Activated naive CD8-positive, alpha-beta T cell treated with anti-CD3 and anti-CD28 coated beads for 36 hours (primary cell): ENCODE results near the gene ARRB2. TPM values are rescaled to one million over a fixed set of nuclear protein-coding genes. Genes with fewer than 3 reads are reported as not detected.

Experiments used
- DNase-seq: peaks from one replicate; pipeline ENCODE4 v3.0.0; 2021
- H3K27ac Mint-ChIP-seq: one replicate; pipeline ENCODE4 v1.8.0; 2022; ENCODE audit warnings: mild to moderate bottlenecking, moderate library complexity, mixed read lengths
- H3K27me3 Mint-ChIP-seq: one replicate; pipeline ENCODE4 v1.8.0; 2022; ENCODE audit warnings: mild to moderate bottlenecking, mixed read lengths
- H3K36me3 Mint-ChIP-seq: one replicate; pipeline ENCODE4 v1.8.0; 2021; ENCODE audit warnings: mild to moderate bottlenecking, mixed read lengths
- H3K4me1 Mint-ChIP-seq: one replicate; pipeline ENCODE4 v1.8.0; 2021; ENCODE audit warnings: mixed read lengths
- H3K4me3 Mint-ChIP-seq: one replicate; pipeline ENCODE4 v1.8.0; 2022; ENCODE audit warnings: mild to moderate bottlenecking, moderate library complexity, mixed read lengths
- H3K9me3 Mint-ChIP-seq: one replicate; pipeline ENCODE4 v1.8.0; 2022; ENCODE audit warnings: mixed read lengths
- total RNA-seq, 2 experiments: library from RNA; stranded (reverse); gene quantifications; one replicate each; pipeline ENCODE4 v1.2.3, GENCODE V29; 2021

Gene ARRB2
- total RNA-seq, 2 experiments from 2014 or later: 161 to 170 TPM

GRCh38 chr17:4747847-4748246 lies 37.4 kb downstream of the ARRB2 start:
- Mint-ChIP-seq H3K27ac (no peak overlapping the region), H3K9me3 (no peaks in the 10 kb centered on the region), H3K4me1 (peaks cover 11% of the 10 kb centered on the region), H3K27me3 (no peaks in the 10 kb centered on the region), H3K36me3 (no peaks in the 10 kb centered on the region), H3K4me3 (peak overlapping the region; percentile 12)
- DNase-seq: no peak

GRCh38 chr17:4748686-4749085 lies 38.3 kb downstream of the ARRB2 start:
- H3K27ac Mint-ChIP-seq: no peak overlapping the region

GRCh38 chr17:4750606-4751005 lies 40.2 kb downstream of the ARRB2 start:
- no peak for DNase-seq
- Mint-ChIP-seq H3K4me1 (peaks cover 11% of the 10 kb centered on the region), H3K27me3 (peaks cover 9% of the 10 kb centered on the region), H3K4me3 (no peak overlapping the region), H3K36me3 (no peaks in the 10 kb centered on the region), H3K9me3 (no peaks in the 10 kb centered on the region), H3K27ac (no peak overlapping the region)

More at GRCh38 chr17:4748686-4749085, 38.3 kb downstream of the ARRB2 start:
- Mint-ChIP-seq H3K4me3 (no peak overlapping the region), H3K9me3 (no peaks in the 10 kb centered on the region), H3K27me3 (no peaks in the 10 kb centered on the region), H3K36me3 (no peaks in the 10 kb centered on the region), H3K4me1 (peaks cover 11% of the 10 kb centered on the region)
- DNase-seq: no peak

DNA sequence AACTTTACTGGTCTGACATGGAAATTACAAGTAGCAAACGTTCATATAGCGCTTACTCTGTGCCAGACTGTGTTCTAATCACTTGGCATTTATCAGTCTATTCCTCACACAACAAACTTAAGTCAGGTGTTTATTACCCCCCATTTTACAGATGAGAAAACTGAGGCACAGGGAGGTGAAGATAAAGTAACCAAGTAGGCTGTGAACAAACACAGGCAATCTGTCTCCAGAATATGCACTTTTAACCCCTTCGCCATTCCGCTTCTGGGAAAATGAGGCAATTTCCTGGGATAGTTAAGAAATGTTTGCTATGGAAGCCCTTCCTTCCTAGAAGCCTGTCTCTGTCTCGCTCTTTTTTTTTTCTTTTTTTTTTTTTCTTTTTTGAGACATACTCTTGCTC lies 41.5 kb downstream of the ARRB2 start:
- Mint-ChIP-seq H3K4me1 (peaks cover 11% of the 10 kb centered on the region), H3K36me3 (no peaks in the 10 kb centered on the region), H3K4me3 (no peak overlapping the region), H3K9me3 (no peaks in the 10 kb centered on the region), H3K27me3 (peaks cover 9% of the 10 kb centered on the region), H3K27ac (no peak overlapping the region)
- no peak for DNase-seq

GRCh38 chr17:4753392-4753791 lies 43.0 kb downstream of the ARRB2 start:
- H3K4me1 Mint-ChIP-seq: peaks cover 5% of the 10 kb centered on the region
- H3K27ac Mint-ChIP-seq: no peak overlapping the region
- H3K36me3 Mint-ChIP-seq: no peaks in the 10 kb centered on the region
- DNase-seq: no peak
- no peak overlapping the region for H3K4me3 Mint-ChIP-seq
- peaks cover 9% of the 10 kb centered on the region for H3K27me3 Mint-ChIP-seq
- H3K9me3 Mint-ChIP-seq: no peaks in the 10 kb centered on the region

DNA sequence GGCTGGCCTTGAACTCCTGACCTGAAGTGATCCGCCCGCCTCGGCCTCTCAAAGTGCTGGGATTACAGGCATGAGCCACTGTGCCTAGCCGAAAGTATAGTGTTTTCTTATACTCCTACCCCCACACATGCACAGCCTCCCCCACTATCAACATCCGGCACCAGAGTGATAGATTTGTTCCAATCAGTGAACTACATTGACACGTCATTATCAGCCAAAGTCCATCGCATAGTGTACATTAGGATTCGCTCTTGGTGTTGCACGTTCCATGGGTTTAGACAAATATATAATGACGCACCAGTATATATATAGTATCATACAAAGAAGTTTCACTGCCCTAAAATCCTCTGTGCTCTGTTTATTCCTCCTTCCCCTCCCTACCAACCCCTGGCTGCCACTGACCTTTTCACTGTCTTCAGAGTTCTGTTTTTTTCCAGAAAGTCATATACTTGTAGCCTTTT lies 49.4 kb downstream of the ARRB2 start:
- Mint-ChIP-seq H3K27ac (no peak overlapping the region), H3K27me3 (peaks cover 12% of the 10 kb centered on the region), H3K4me3 (no peak overlapping the region), H3K4me1 (no peaks in the 10 kb centered on the region), H3K36me3 (no peaks in the 10 kb centered on the region), H3K9me3 (no peaks in the 10 kb centered on the region)
- no peak for DNase-seq

- Mint-ChIP-seq H3K27ac (no peak overlapping the region), H3K4me3 (no peak overlapping the region), H3K36me3 (no peaks in the 10 kb centered on the region), H3K9me3 (no peaks in the 10 kb centered on the region), H3K4me1 (no peaks in the 10 kb centered on the region), H3K27me3 (peaks cover 3% of the 10 kb centered on the region)
- DNase-seq: no peak
Measured at GRCh38 chr17:4764595-4764994, 54.2 kb downstream of the ARRB2 start.

GRCh38 chr17:4766201-4766600 lies 55.8 kb downstream of the ARRB2 start:
- H3K9me3 Mint-ChIP-seq: no peaks in the 10 kb centered on the region
- no peak for DNase-seq
- H3K36me3 Mint-ChIP-seq: no peaks in the 10 kb centered on the region
- peaks cover 2% of the 10 kb centered on the region for H3K4me1 Mint-ChIP-seq
- H3K27ac Mint-ChIP-seq: no peak overlapping the region
- H3K27me3 Mint-ChIP-seq: no peaks in the 10 kb centered on the region
- H3K4me3 Mint-ChIP-seq: no peak overlapping the region

DNA sequence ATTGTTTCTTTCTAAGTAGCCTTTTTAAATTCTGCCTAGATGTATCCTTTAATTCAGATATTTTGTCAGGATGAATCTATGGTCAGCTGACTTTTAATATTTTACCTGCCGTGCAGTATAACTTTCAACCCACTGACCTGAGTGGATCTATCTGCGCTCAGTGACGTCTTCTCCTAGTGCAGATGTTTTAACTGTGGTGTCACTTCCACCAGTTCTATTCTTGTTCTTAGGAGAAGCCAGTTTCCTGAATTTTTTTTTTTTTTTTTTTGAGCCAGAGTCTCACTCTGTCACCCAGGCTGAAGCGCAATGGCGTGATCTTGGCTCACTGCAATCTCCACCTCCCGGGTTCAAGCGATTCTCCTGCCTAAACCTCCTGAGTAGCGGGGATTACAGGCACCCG lies 56.3 kb downstream of the ARRB2 start:
- H3K9me3 Mint-ChIP-seq: no peaks in the 10 kb centered on the region
- peaks cover 6% of the 10 kb centered on the region for H3K4me1 Mint-ChIP-seq
- no peak overlapping the region for H3K4me3 Mint-ChIP-seq
- H3K27me3 Mint-ChIP-seq: no peaks in the 10 kb centered on the region
- H3K36me3 Mint-ChIP-seq: no peaks in the 10 kb centered on the region
- no peak for DNase-seq
- no peak overlapping the region for H3K27ac Mint-ChIP-seq

- peaks cover 7% of the 10 kb centered on the region for H3K4me1 Mint-ChIP-seq
- H3K36me3 Mint-ChIP-seq: no peaks in the 10 kb centered on the region
- no peak for DNase-seq
- no peaks in the 10 kb centered on the region for H3K27me3 Mint-ChIP-seq
- H3K4me3 Mint-ChIP-seq: no peak overlapping the region
- no peak overlapping the region for H3K27ac Mint-ChIP-seq
- H3K9me3 Mint-ChIP-seq: no peaks in the 10 kb centered on the region
Measured at GRCh38 chr17:4768298-4768697, 57.9 kb downstream of the ARRB2 start.

DNA sequence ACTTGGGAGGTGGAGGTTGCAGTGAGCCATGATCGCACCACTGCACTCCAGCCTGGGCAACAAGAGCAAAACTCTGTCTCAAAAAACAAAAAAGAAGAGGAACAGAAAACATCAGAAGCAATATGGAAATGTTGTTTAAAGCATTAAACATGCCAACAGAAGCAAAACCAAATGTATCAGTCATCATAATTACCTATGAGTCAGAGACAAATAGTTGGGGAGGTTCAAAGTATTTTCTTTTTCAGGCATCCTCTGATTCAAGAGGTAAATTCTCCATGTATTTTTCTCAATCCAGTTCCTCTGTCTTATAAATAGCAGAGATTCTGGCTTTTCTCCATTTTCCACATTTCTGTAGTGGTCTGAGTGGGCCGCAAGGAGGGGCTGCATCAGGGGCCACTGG lies 59.2 kb downstream of the ARRB2 start:
- Mint-ChIP-seq H3K4me1 (peaks cover 7% of the 10 kb centered on the region), H3K9me3 (no peaks in the 10 kb centered on the region), H3K36me3 (no peaks in the 10 kb centered on the region), H3K27me3 (no peaks in the 10 kb centered on the region), H3K4me3 (no peak overlapping the region), H3K27ac (no peak overlapping the region)
- DNase-seq: no peak

Other genes with a start within 250 kb of the ARRB2 start
- under 1 TPM; 0.20 to 0.43 TPM for gene SPNS2, start 211.8 kb upstream of the ARRB2 start, total RNA-seq
- gene MYBBP1A, start 155.2 kb upstream of the ARRB2 start, total RNA-seq: 100 to 1,000 TPM; 174 to 176 TPM
- not detected for gene GGT6, start 150.1 kb upstream of the ARRB2 start, total RNA-seq
- gene SMTNL2, start 126.1 kb upstream of the ARRB2 start, total RNA-seq: not detected
- gene ALOX15, start 69.0 kb upstream of the ARRB2 start, total RNA-seq: under 1 TPM; 0.18 to 0.25 TPM
- gene PELP1, start 6.5 kb upstream of the ARRB2 start, total RNA-seq: 100 to 1,000 TPM; 110 to 122 TPM
- 10 to 100 TPM; 18.3 to 21.0 TPM for gene MED11, start 20.8 kb downstream of the ARRB2 start, total RNA-seq
- not detected for gene ZMYND15, start 29.2 kb downstream of the ARRB2 start, total RNA-seq
- 1 to 10 TPM; 2.0 to 3.3 TPM for gene CXCL16, start 29.3 kb downstream of the ARRB2 start, total RNA-seq
- not detected for gene TM4SF5, start 61.3 kb downstream of the ARRB2 start, total RNA-seq
- gene VMO1, start 75.7 kb downstream of the ARRB2 start, total RNA-seq: not detected
- not detected for gene GLTPD2, start 78.3 kb downstream of the ARRB2 start, total RNA-seq
- 100 to 1,000 TPM; 146 to 154 TPM for gene PSMB6, start 85.5 kb downstream of the ARRB2 start, total RNA-seq
- gene PLD2, start 96.5 kb downstream of the ARRB2 start, total RNA-seq: 1 to 10 TPM; 4.2 to 5.4 TPM
- gene MINK1, start 122.7 kb downstream of the ARRB2 start, total RNA-seq: 10 to 100 TPM; 34.7 to 37.7 TPM
- gene C17orf107, start 188.9 kb downstream of the ARRB2 start, total RNA-seq: 1 to 10 TPM; 2.2 to 2.3 TPM
- gene CHRNE, start 192.5 kb downstream of the ARRB2 start, total RNA-seq: under 1 TPM; 0.42 to 0.47 TPM
- not detected for gene GP1BA, start 221.6 kb downstream of the ARRB2 start, total RNA-seq
- gene SLC25A11, start 229.4 kb downstream of the ARRB2 start, total RNA-seq: 10 to 100 TPM; 80.9 to 89.3 TPM
- 100 to 1,000 TPM; 165 to 166 TPM for gene RNF167, start 229.6 kb downstream of the ARRB2 start, total RNA-seq
- gene PFN1, start 237.9 kb downstream of the ARRB2 start, total RNA-seq: 1,000 to 10,000 TPM; 1,791 to 1,802 TPM
- gene ENO3, start 240.5 kb downstream of the ARRB2 start, total RNA-seq: 10 to 100 TPM; 27.8 to 30.7 TPM